Mucosa of stomach (tissue), 1 donor: Measurements from ENCODE around the gene PKD1L1.

Source experiments
- H3K27me3 ChIP-seq: one replicate; pipeline ENCODE4 v1.7.0; 2013; ENCODE audit warnings: mild to moderate bottlenecking, low read length; ENCODE audit not compliant: control insufficient read depth, insufficient read depth
- H3K36me3 ChIP-seq: one replicate; pipeline ENCODE4 v1.7.0; 2013; ENCODE audit warnings: low read length; ENCODE audit not compliant: control insufficient read depth, insufficient read depth
- H3K4me1 ChIP-seq: one replicate; pipeline ENCODE4 v1.7.0; 2013; ENCODE audit warnings: mild to moderate bottlenecking, low read length; ENCODE audit not compliant: control insufficient read depth, insufficient read depth
- H3K4me3 ChIP-seq: one replicate; pipeline ENCODE4 v1.7.0; 2013; ENCODE audit warnings: low read length
- H3K9ac ChIP-seq: one replicate; pipeline ENCODE4 v1.7.0; 2013; ENCODE audit warnings: mild to moderate bottlenecking, low read length, moderate library complexity
- H3K9me3 ChIP-seq: one replicate; pipeline ENCODE4 v1.7.0; 2013; ENCODE audit warnings: mild to moderate bottlenecking, low read length, moderate library complexity; ENCODE audit not compliant: control insufficient read depth
- donor health status: Pancreatic carcinoma.

The PKD1L1 gene

DNA sequence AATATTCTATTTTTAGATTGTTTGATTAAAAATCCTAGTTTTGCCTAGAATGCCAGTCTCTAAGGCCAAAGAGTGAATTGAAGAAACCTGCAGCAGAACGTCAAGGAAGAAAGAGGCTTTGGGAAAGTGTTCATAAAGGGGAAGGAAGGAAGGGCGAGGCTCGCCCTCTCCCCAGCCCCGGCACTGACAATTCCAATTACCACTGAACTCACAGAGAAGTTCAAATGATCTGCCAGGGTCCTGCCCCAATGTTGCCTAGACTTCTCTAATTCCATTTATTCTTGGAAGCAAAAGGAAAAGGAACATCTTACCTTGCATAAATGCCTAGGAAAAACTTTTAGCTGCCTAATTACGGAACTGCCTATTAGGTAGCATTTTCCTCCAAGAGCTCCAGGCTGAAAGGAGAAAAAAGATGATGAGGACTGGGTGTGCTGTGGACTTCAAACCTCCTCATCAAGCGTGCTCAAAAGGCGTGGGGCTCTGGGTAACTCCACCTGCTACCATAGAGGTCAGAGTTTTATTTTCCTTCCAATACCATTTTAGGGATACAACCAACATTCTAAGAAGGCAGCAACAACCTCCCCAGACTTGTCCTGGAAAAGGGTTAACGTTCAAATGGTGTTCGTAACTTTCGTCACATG, 134.5 kb downstream of the PKD1L1 start:
- Histone ChIP-seq H3K9me3 (no peaks in the 10 kb centered on the region), H3K9ac (no peak overlapping the region), H3K36me3 (no peaks in the 10 kb centered on the region), H3K4me1 (no peaks in the 10 kb centered on the region), H3K4me3 (no peak overlapping the region), H3K27me3 (no peaks in the 10 kb centered on the region)

DNA sequence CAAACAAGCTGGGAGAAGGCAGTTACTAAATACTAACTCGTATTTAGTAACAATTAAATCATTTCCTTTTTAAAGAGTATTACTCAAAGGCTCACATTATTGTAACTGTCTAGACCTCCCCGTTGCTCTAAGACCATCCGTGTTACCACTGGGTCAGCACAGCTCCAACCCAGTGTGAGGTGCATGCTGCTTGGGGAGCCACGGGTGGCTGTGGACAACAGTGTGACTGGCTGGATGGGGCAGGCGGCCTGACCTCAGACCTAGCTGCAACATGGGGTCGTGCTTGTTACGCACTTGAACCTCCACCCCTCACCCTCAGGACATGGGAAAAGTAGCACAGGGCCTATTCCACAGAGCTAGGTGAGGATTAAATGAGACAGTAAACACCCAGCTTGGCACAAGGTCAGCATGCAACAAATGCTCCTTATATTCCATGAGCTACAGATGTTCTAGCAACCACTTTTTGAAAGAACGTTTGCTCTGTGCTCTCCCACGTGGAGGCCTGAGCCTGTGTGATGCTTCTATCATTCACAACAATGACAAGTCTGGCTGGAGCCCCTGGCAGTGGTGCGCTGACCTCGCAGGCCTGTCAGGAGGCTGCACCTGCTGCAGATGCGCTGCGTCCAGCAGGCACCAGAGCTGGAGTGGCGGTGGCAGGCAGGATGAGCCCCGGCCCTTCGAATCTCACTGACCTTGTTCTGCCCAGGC, 135.7 kb downstream of the PKD1L1 start:
- Histone ChIP-seq H3K9me3 (no peaks in the 10 kb centered on the region), H3K4me1 (no peaks in the 10 kb centered on the region), H3K27me3 (no peaks in the 10 kb centered on the region), H3K4me3 (no peak overlapping the region), H3K36me3 (no peaks in the 10 kb centered on the region), H3K9ac (no peak overlapping the region)

DNA sequence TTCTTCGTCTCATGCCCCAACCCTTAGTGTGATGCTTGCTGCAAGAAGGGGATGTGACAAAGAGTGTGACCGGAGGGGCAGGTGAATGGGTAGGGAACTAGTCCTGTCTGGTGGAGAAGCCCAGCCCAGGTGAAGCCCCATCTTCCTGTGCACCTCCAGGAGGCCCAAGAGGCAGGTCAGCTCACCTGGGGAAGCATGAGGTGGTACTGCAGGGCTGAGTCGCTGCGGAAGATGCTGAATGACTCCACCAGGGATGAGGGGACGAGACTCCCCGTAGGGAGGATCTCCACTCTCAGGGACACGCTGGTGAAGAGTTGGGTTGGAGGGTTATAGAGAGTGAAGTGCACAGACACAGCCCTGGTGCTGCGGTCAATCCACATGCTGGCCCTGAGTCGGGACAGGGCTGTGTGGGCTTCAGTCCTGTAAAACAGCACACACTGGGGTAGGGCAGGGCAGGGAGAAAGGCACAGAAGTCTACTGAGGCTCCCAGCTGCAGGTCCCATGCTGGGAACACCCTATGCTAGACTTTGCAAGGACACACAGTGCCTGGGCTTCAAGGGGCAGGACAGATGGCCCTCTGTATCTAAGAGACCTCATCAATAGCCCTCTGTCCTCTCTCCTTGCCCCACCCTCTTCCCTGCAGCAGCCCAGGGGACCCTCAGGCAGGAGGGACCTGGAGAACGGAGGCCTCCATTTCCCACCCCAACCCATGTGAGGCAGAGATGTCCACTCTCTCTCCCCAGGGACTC, 136.5 kb downstream of the PKD1L1 start:
- H3K9ac ChIP-seq: no peak overlapping the region
- no peaks in the 10 kb centered on the region for H3K27me3 ChIP-seq
- H3K36me3 ChIP-seq: no peaks in the 10 kb centered on the region
- H3K9me3 ChIP-seq: no peaks in the 10 kb centered on the region
- no peak overlapping the region for H3K4me3 ChIP-seq
- H3K4me1 ChIP-seq: no peaks in the 10 kb centered on the region

DNA sequence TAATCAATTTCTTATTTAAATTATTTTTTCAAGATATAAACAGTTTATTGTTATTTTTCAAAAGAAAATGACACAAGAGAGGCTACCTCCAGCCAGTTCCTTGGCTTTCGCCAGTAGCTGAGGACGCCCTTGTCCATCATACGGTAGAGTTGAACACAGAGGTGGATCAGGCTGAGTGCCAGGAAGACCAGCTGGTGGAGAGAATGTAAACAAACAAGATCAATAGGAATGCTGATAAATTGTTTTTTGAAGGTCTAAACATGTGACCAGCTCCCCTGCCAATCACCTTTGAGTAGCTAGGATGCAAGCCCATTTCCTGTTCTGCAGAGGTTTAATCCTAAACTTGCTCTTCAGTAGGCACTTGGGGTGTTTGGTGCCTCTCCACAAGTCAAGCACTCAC, 138.9 kb downstream of the PKD1L1 start:
- H3K27me3 ChIP-seq: no peaks in the 10 kb centered on the region
- H3K9ac ChIP-seq: no peak overlapping the region
- H3K36me3 ChIP-seq: no peaks in the 10 kb centered on the region
- no peaks in the 10 kb centered on the region for H3K4me1 ChIP-seq
- no peak overlapping the region for H3K4me3 ChIP-seq
- H3K9me3 ChIP-seq: no peaks in the 10 kb centered on the region

DNA sequence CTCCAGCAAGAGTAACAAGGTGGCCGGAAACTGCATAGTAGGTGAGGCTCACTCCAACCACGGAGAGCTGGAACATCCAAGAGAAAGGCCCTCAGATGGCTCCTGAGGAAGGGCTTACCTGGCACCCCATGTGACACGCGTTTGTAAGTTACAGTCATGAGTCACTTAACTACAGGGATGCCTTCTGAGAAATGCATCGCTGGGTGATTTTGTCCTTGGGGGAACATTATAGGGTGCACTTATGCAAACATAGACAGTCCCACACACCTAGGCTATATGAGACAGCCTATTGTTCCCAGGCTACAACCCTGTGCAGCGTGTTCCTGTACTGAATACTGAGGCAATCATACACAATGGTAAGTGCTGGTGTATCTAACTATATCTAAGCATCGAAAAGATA, 139.9 kb downstream of the PKD1L1 start:
- H3K27me3 ChIP-seq: no peaks in the 10 kb centered on the region
- no peaks in the 10 kb centered on the region for H3K36me3 ChIP-seq
- H3K9ac ChIP-seq: no peak overlapping the region
- no peak overlapping the region for H3K4me3 ChIP-seq
- peaks cover 7% of the 10 kb centered on the region for H3K4me1 ChIP-seq
- H3K9me3 ChIP-seq: no peaks in the 10 kb centered on the region

DNA sequence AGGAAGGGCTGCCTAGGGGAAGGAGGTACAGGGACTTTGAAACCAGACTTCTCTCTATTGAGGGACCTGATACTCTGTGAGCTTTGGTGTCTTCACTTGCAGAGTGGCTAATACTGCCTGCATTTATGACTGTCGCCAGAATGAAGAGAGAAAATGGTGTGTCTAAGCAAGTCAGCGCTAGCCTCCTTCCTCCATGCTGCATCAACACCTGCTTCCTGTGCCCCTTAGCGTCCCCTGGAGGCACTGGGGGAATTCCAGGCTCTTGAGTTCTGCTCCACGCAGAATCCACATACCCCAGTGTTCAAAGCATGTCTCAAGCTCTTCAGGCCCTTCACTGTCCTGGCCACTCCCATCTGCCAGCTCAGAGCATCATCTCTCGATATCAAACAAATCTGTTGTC, 140.5 kb downstream of the PKD1L1 start:
- Histone ChIP-seq H3K36me3 (no peaks in the 10 kb centered on the region), H3K4me1 (peaks cover 7% of the 10 kb centered on the region), H3K9me3 (no peaks in the 10 kb centered on the region), H3K9ac (no peak overlapping the region), H3K27me3 (no peaks in the 10 kb centered on the region), H3K4me3 (no peak overlapping the region)

DNA sequence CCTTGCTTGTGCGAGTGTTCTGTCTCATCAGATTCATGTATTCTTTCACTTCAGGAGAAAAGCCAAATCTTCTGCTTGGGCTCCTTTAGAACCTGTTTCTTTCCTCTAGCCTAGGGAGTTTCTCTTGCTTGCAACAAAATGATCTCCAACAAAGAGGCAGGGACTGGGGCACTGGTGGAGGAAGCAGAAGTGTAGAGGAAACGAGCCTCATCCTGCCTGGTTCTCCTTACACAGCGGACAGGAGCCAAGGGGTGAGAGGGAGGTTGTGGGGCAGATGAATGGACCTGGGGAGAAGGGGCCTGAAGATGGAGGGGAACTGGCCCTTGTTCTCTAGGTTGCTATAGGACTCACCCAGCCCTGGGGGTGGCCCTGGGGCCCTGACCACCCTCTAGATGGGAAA, 141.1 kb downstream of the PKD1L1 start:
- no peaks in the 10 kb centered on the region for H3K9me3 ChIP-seq

DNA sequence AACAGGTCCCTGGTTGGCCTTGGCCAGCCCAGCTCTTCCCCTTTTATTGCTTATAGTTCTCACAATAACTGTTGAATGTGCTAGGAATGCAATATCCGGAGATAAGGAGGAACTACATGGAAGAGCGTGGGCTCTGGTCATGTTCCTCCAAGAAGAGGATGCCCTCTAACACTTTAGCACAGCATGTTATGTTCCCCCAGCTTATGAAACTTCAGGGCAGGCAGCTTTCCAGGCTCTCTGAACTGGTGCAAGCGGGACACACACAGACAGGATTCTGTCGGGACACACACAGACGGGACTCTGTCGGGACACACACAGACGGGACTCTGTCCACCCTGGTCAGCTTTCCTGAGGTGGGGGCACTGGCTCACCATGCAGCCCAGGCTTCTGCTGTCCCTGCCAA, 141.6 kb downstream of the PKD1L1 start:
- no peak overlapping the region for H3K9ac ChIP-seq

More for the DNA sequence above, 141.1 kb downstream of the PKD1L1 start:
- H3K9ac ChIP-seq: no peak overlapping the region
- H3K27me3 ChIP-seq: no peaks in the 10 kb centered on the region
- H3K4me1 ChIP-seq: peaks cover 7% of the 10 kb centered on the region
- H3K36me3 ChIP-seq: no peaks in the 10 kb centered on the region
- no peak overlapping the region for H3K4me3 ChIP-seq

DNA sequence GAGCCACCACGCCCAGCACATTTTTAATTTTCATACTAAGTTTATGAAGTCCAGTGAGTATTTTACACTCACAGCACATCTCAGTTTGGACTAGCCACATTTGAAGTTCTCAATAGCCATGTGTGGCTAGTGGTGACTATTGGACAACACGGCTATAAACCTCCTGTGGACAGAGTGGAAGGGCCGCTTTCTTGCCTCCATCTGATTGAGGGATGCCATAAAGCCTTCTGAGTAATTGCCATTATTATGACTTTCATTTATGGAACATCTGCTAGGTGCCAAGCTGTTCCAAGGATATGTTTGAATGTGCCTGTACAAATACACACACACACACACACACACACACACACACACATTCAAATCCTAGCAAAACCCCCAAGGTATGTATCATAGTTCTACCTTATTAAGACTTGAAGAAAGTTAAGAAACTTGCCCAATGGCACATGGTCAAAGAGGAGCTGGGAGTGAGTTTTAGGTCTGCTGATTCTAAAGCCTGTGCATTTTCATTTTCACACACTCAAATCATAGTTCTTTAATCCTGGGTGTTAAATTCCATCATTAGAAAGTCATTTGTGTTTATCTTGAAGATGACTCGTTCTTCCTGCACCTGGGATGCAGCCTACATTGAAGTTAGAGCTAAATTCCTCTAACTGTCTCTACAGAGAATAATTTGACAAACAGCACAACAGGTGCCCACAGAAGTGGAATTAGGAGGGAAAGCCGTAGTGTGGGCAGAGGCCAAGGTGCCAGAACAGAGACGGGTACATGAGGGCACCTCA, 143.3 kb downstream of the PKD1L1 start:
- Histone ChIP-seq H3K9ac (no peak overlapping the region), H3K27me3 (no peaks in the 10 kb centered on the region), H3K4me1 (peaks cover 7% of the 10 kb centered on the region), H3K9me3 (no peaks in the 10 kb centered on the region), H3K4me3 (no peak overlapping the region), H3K36me3 (no peaks in the 10 kb centered on the region)

More for the DNA sequence above, 141.6 kb downstream of the PKD1L1 start:
- H3K36me3 ChIP-seq: no peaks in the 10 kb centered on the region
- H3K27me3 ChIP-seq: no peaks in the 10 kb centered on the region
- H3K4me1 ChIP-seq: peaks cover 7% of the 10 kb centered on the region
- H3K4me3 ChIP-seq: no peak overlapping the region
- H3K9me3 ChIP-seq: no peaks in the 10 kb centered on the region

DNA sequence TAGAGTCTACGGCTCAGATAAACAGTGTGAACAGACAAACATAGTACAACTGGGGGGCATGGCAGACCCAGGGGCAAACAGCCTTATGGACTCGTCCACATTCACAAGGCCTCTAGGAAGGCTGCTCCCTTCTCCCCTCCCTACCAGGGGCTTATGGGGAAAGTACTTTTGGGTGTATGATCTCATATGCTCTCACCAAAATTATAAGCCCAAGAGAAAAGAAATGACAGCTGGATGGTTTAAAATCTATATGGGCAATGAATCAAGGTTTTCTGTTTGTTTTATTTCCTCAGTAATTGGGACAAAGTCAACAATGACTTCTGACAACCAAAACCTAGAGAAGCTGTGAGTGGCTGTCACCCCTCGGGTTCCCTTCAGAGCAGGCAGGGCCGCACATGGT, 144.4 kb downstream of the PKD1L1 start:
- H3K36me3 ChIP-seq: no peaks in the 10 kb centered on the region
- no peaks in the 10 kb centered on the region for H3K9me3 ChIP-seq
- H3K9ac ChIP-seq: no peak overlapping the region
- H3K27me3 ChIP-seq: no peaks in the 10 kb centered on the region
- no peak overlapping the region for H3K4me3 ChIP-seq
- peaks cover 7% of the 10 kb centered on the region for H3K4me1 ChIP-seq

DNA sequence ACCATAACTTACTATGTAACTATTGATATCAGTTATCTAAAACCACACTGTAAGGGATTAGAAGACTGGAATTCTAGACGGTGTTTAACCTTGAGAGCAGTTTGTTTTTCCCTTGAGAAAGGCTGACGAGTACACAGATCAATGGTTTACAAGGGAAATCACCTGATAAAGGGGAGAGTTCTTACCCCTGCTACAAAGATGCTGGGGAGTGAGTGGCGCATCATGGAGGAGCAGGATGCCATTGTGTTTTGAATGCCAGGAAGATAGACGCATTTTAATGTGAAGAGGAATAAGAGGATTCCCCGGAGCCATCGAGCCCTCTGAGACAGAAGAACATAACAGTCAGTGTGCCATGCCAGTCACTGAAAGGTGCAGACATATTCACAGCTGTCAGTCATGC, 145.2 kb downstream of the PKD1L1 start:
- Histone ChIP-seq H3K4me1 (peaks cover 7% of the 10 kb centered on the region), H3K4me3 (no peak overlapping the region), H3K9ac (no peak overlapping the region), H3K27me3 (no peaks in the 10 kb centered on the region), H3K36me3 (no peaks in the 10 kb centered on the region), H3K9me3 (no peaks in the 10 kb centered on the region)

DNA sequence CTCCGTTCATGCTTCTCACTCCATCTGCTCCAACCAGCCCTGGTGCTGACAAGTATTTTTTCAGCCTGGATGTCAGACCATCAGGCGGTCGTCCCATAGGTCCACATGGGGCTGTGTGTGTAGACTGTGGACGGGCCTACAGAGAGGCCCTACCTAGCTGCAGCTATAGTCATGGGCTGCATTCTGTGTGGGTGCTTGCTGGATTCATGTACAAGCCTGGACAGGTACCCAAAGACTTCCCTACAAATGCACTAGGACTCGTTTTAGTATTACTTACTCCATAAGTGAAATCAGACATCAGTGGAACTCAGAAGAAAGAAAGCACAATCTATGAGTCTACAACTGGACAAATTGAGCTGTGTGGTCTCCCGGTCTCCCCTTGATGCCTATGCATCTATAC, 146.8 kb downstream of the PKD1L1 start:
- H3K27me3 ChIP-seq: no peaks in the 10 kb centered on the region

More for the DNA sequence above, 146.8 kb downstream of the PKD1L1 start:
- Histone ChIP-seq H3K36me3 (no peaks in the 10 kb centered on the region), H3K4me3 (no peak overlapping the region), H3K9ac (no peak overlapping the region), H3K4me1 (peaks cover 7% of the 10 kb centered on the region), H3K9me3 (no peaks in the 10 kb centered on the region)
